Measurements from ENCODE around the gene ZNF454.

Gene ZNF454

GRCh38 chr5:178940569-178941360 is at the start of gene ZNF454:
ZNF454 (plus strand) TSS chr5:178941198; CDS start chr5:178942792, 1,594 bp downstream.
- DNase-seq, result no peak

- no peak for DNase-seq
Observed at GRCh38 chr5:178895615-178896571, 45.1 kb upstream of the ZNF454 start, which contains the start of gene ZFP2. ZFP2 (plus strand) TSS chr5:178895913; CDS start chr5:178931314, 35,401 bp downstream.

GRCh38 chr5:178899289-178899688 is 41.7 kb upstream of the ZNF454 start:
- DNase-seq, result no peak

GRCh38 chr5:178902849-178903248 is 38.1 kb upstream of the ZNF454 start:
- no peak for DNase-seq

GRCh38 chr5:178931846-178932760 is 8.9 kb upstream of the ZNF454 start:
- no peak for DNase-seq

GRCh38 chr5:178941361-178941760 is 363 bp downstream of the ZNF454 start:
- no peak for DNase-seq

- DNase-seq, result no peak
Observed at GRCh38 chr5:178965465-178966055, 24.6 kb downstream of the ZNF454 start.

- DNase-seq, result no peak
Observed at GRCh38 chr5:178981381-178981780, 40.4 kb downstream of the ZNF454 start.

GRCh38 chr5:178982941-178983340 is 41.9 kb downstream of the ZNF454 start:
- no peak for DNase-seq

- no peak for DNase-seq
Observed at GRCh38 chr5:178983728-178984127, 42.7 kb downstream of the ZNF454 start.

GRCh38 chr5:178984145-178985072 is 43.4 kb downstream of the ZNF454 start:
- DNase-seq, result no peak

GRCh38 chr5:178986326-178986960 is 45.4 kb downstream of the ZNF454 start:
- DNase-seq, result no peak

- DNase-seq, result no peak
Observed at GRCh38 chr5:178988436-178989220, 47.6 kb downstream of the ZNF454 start.

GRCh38 chr5:178989311-178989710 is 48.3 kb downstream of the ZNF454 start:
- no peak for DNase-seq

- DNase-seq, result no peak
Observed at GRCh38 chr5:178990491-178990890, 49.5 kb downstream of the ZNF454 start.

- no peak for DNase-seq
Observed at GRCh38 chr5:178991190-178992145, 50.5 kb downstream of the ZNF454 start.

- no peak for DNase-seq
Observed at GRCh38 chr5:178992291-178992895, 51.4 kb downstream of the ZNF454 start.

- no peak for DNase-seq
Observed at GRCh38 chr5:178993236-178993765, 52.3 kb downstream of the ZNF454 start.
